SK-N-SH (cell line): ENCODE data around the gene BEST2. TPM values are rescaled to one million over a fixed set of nuclear protein-coding genes. Genes with fewer than 3 reads are reported as not detected.

Source experiments
- CTCF ChIA-PET: fragments of 300-600, 350-600 bp; formaldehyde crosslinking; extraction: SDS; loops from one replicate; lab custom pipeline; 2021; lab: Yijun Ruan, JAX
- POLR2A ChIA-PET: fragments of 350-600 bp; sonication (Branson Sonifier 250); formaldehyde crosslinking; extraction: SDS; loops from one replicate; lab custom pipeline; 2020; ENCODE audit warnings: antibody characterized with exemption, inconsistent platforms; lab: Yijun Ruan, JAX
- DNase-seq: peaks from one replicate; pipeline ENCODE4 v3.0.0; 2012
- H2AFZ ChIP-seq: fragments of 200-600 bp; sonication (generic); 2 replicates; pipeline ENCODE4 v1.8.1; 2016; ENCODE audit warnings: antibody characterized with exemption, mild to moderate bottlenecking, low read depth
- H3F3A ChIP-seq: fragments of 200-600 bp; sonication (generic); replicated peaks from 2 replicates; pipeline ENCODE3; 2016; ENCODE audit warnings: antibody characterized with exemption, mild to moderate bottlenecking; ENCODE audit not compliant: insufficient read depth
- H3K27ac ChIP-seq, 2 experiments: fragments of 200-500 bp in 1 of 2; fragments of 200-600 bp in 1 of 2; sonication (Bioruptor generic) in 1 of 2; sonication (generic), shearing (Covaris generic) in 1 of 2; 2 replicates each; pipeline versions ENCODE4 v1.5.1 to v1.6.1; 2014 to 2016; ENCODE audit warnings: low read depth in 2 of 2, inconsistent platforms in 1 of 2, low read length in 1 of 2, mild to moderate bottlenecking in 1 of 2, mixed read lengths in 1 of 2
- H3K27me3 ChIP-seq: fragments of 200-600 bp; sonication (generic), shearing (Covaris generic); 2 replicates; pipeline ENCODE4 v1.6.1; 2016; ENCODE audit warnings: mixed run types; ENCODE audit not compliant: insufficient read depth
- H3K36me3 ChIP-seq, 2 experiments: fragments of 200-500 bp in 1 of 2; fragments of 200-600 bp in 1 of 2; sonication (Bioruptor generic) in 1 of 2; sonication (generic) in 1 of 2; replicated peaks in 1 of 2; 2 replicates each; pipeline versions ENCODE3 to v1.5.1; 2014 to 2016; ENCODE audit warnings: low read length in 1 of 2, mild to moderate bottlenecking in 1 of 2; ENCODE audit not compliant: insufficient read depth in 2 of 2, control insufficient read depth in 1 of 2
- H3K4me1 ChIP-seq, 2 experiments: fragments of 200-500 bp in 1 of 2; fragments of 200-600 bp in 1 of 2; sonication (Bioruptor generic) in 1 of 2; sonication (generic), shearing (Covaris generic) in 1 of 2; 2 replicates each; pipeline versions ENCODE4 v1.5.1 to v1.6.1; 2014 to 2016; ENCODE audit warnings: low read depth in 1 of 2, low read length in 1 of 2, mixed run types in 1 of 2; ENCODE audit not compliant: insufficient read depth in 2 of 2, control insufficient read depth in 1 of 2
- H3K4me2 ChIP-seq: fragments of 200-600 bp; sonication (generic), shearing (Covaris generic); 2 replicates; pipeline ENCODE4 v1.6.1; 2017; ENCODE audit warnings: mixed run types
- H3K4me3 ChIP-seq, 2 experiments: fragments of 200-500 bp in 1 of 2; fragments of 200-600 bp in 1 of 2; sonication (Bioruptor generic) in 1 of 2; sonication (generic), shearing (Covaris generic) in 1 of 2; 2 replicates each; pipeline versions ENCODE4 v1.5.1 to v1.8.1; 2014 to 2016; ENCODE audit warnings: low read depth in 2 of 2, inconsistent platforms in 1 of 2, low read length in 1 of 2, mild to moderate bottlenecking in 1 of 2, mixed read lengths in 1 of 2, moderate library complexity in 1 of 2
- H3K79me2 ChIP-seq: fragments of 200-600 bp; sonication (generic); 2 replicates; pipeline ENCODE4 v1.8.1; 2017; ENCODE audit warnings: mild to moderate bottlenecking; ENCODE audit not compliant: insufficient read depth
- H3K9ac ChIP-seq: fragments of 200-600 bp; sonication (generic); 2 replicates; pipeline ENCODE4 v1.6.1; 2017; ENCODE audit warnings: mixed run types
- H3K9me2 ChIP-seq: fragments of 200-600 bp; sonication (generic); 2 replicates; pipeline ENCODE4 v1.6.1; 2017; ENCODE audit warnings: mixed run types
- H3K9me3 ChIP-seq: fragments of 200-600 bp; sonication (generic); 2 replicates; pipeline ENCODE4 v1.6.1; 2017; ENCODE audit warnings: mixed run types, mild to moderate bottlenecking, moderate library complexity
- H4K20me1 ChIP-seq: fragments of 200-600 bp; sonication (generic); 2 replicates; pipeline ENCODE4 v1.6.1; 2017; ENCODE audit warnings: mild to moderate bottlenecking, mixed run types; ENCODE audit not compliant: insufficient read depth
- CHD2 ChIP-seq: fragments of 150-350 bp; IDR thresholded peaks from 2 replicates; pipeline ENCODE4 v1.6.1; 2018; ENCODE audit warnings: low read length; ENCODE audit not compliant: partially characterized antibody
- ELF1 ChIP-seq: IDR thresholded peaks from 2 replicates; pipeline ENCODE4 v1.4.0; 2012
- IRF3 ChIP-seq: fragments of 150-350 bp; IDR thresholded peaks from 2 replicates; pipeline ENCODE4 v1.6.1; 2016; ENCODE audit warnings: mild to moderate bottlenecking, low read depth, low read length
- MAX ChIP-seq: IDR thresholded peaks from 2 replicates; pipeline ENCODE4 v1.4.0; 2012; ENCODE audit warnings: low read depth
- MXI1 ChIP-seq: IDR thresholded peaks from 2 replicates; pipeline ENCODE4 v1.6.1; 2012; ENCODE audit warnings: mild to moderate bottlenecking, low read depth, low read length, improper control_type of control experiment
- NFIC ChIP-seq: IDR thresholded peaks from 2 replicates; pipeline ENCODE4 v1.4.0; 2012; ENCODE audit warnings: borderline replicate concordance
- PBX3 ChIP-seq: IDR thresholded peaks from 2 replicates; pipeline ENCODE4; 2012
- RAD21 ChIP-seq: IDR thresholded peaks from 2 replicates; pipeline ENCODE4 v1.6.1; 2012; ENCODE audit warnings: mild to moderate bottlenecking, low read length
- RCOR1 ChIP-seq: fragments of 150-350 bp; IDR thresholded peaks from 2 replicates; pipeline ENCODE4 v1.6.1; 2017; ENCODE audit warnings: antibody characterized with exemption, low read length
- REST ChIP-seq: IDR thresholded peaks from 2 replicates; pipeline ENCODE4 v1.6.1; 2012; ENCODE audit warnings: mild to moderate bottlenecking, low read depth, low read length, moderate library complexity
- RFX5 ChIP-seq: IDR thresholded peaks from 2 replicates; pipeline ENCODE4 v1.6.1; 2012; ENCODE audit warnings: mild to moderate bottlenecking, improper control_type of control experiment, low read length
- RXRA ChIP-seq: IDR thresholded peaks from 2 replicates; pipeline ENCODE4 v1.4.0; 2012; ENCODE audit warnings: low read depth, mild to moderate bottlenecking, borderline replicate concordance
- SIN3A ChIP-seq: IDR thresholded peaks from 2 replicates; pipeline ENCODE4 v1.6.1; 2012; ENCODE audit warnings: low read depth, mild to moderate bottlenecking, low read length, moderate library complexity, borderline replicate concordance
- SMC3 ChIP-seq: IDR thresholded peaks from 2 replicates; pipeline ENCODE4 v1.6.1; 2012; ENCODE audit warnings: low read depth, low read length, improper control_type of control experiment
- TAF1 ChIP-seq: IDR thresholded peaks from 2 replicates; pipeline ENCODE4 v1.6.1; 2012; ENCODE audit warnings: low read depth, mild to moderate bottlenecking, low read length, moderate library complexity, borderline replicate concordance
- USF1 ChIP-seq: IDR thresholded peaks from 2 replicates; pipeline ENCODE4 v1.4.0; 2012; ENCODE audit warnings: low read depth, borderline replicate concordance
- USF2 ChIP-seq: fragments of 150-350 bp; IDR thresholded peaks from 2 replicates; pipeline ENCODE4 v1.6.1; 2017; ENCODE audit warnings: antibody characterized with exemption, low read length, low read depth, borderline replicate concordance
- YY1 ChIP-seq: IDR thresholded peaks from 2 replicates; pipeline ENCODE4 v1.4.0; 2012; ENCODE audit warnings: low read depth, mild to moderate bottlenecking
- ZBTB33 ChIP-seq: IDR thresholded peaks from 2 replicates; pipeline ENCODE4 v1.4.0; 2012; ENCODE audit warnings: low read depth, borderline replicate concordance
- WGBS: methylation state at CpG from one replicate; pipeline ENCODE4 v1.1.6; 2017; ENCODE audit warnings: low lambda C conversion rate; 5-methylcytosine and 5-hydroxymethylcytosine counted together
- polyA plus RNA-seq, 3 experiments: library from polyadenylated mRNA; depleted of rRNA; stranded (reverse); fragments of >200 nt; gene quantifications; 2 replicates each; pipeline ENCODE4 v1.2.3, GENCODE V29; 2012

Gene BEST2
- polyA plus RNA-seq, 1 of the 3 experiments (the other 2 are of a cell fraction): not detected

- no peak overlapping the region for H3K4me3 ChIP-seq
- H4K20me1 ChIP-seq: peaks cover 39% of the 10 kb centered on the region
- peaks cover 11 to 15% of the 10 kb centered on the region in 2 experiments; a peak in 1 of 4 replicates for H3K4me1 ChIP-seq
- no peak for TF ChIP-seq RCOR1
- TF ChIP-seq ZBTB33: no peak
- no peak for TF ChIP-seq RAD21
- TF ChIP-seq REST: no peak
- no peak for TF ChIP-seq RFX5
- TF ChIP-seq USF2: no peak
- TF ChIP-seq MXI1: no peak
- TF ChIP-seq SIN3A: no peak
- TF ChIP-seq USF1: no peak
- no peak for TF ChIP-seq NFIC
- no peak for TF ChIP-seq RXRA
- TF ChIP-seq IRF3: no peak
- no peak for TF ChIP-seq TAF1
- TF ChIP-seq ELF1: no peak
- no peak for TF ChIP-seq CHD2
- no peak for TF ChIP-seq MAX
- no peak for TF ChIP-seq PBX3
- TF ChIP-seq YY1: no peak
- TF ChIP-seq SMC3: no peak
- TF ChIP-seq, all 33 proteins: peak for 0
- Histone ChIP-seq H3K27me3 (no peaks in the 10 kb centered on the region), H3K36me3 (peaks cover 22 to 26% of the 10 kb centered on the region in 2 experiments), H3F3A (peaks cover 27% of the 10 kb centered on the region), H3K4me2 (no peak overlapping the region), H3K9me2 (no peaks in the 10 kb centered on the region), H3K9me3 (no peaks in the 10 kb centered on the region), H3K79me2 (peaks cover 58% of the 10 kb centered on the region), H3K9ac (no peak overlapping the region), H2AFZ (no peak overlapping the region), H3K27ac (no peak overlapping the region)
- POLR2A ChIA-PET: no interaction called here
- CTCF ChIA-PET: interaction anchor here (0.9 kb wide), 1 partner anchor 30 kb away, joined by 4 read pairs; no protein-coding TSS in a partner anchor
- DNase-seq: no peak
- WGBS: 100% methylated on average over 3 of the region's 3 CpGs
Measured at GRCh38 chr19:12730064-12730463, 21.5 kb upstream of the BEST2 start.
